Measurements from ENCODE around the gene NRXN3.

DNA sequence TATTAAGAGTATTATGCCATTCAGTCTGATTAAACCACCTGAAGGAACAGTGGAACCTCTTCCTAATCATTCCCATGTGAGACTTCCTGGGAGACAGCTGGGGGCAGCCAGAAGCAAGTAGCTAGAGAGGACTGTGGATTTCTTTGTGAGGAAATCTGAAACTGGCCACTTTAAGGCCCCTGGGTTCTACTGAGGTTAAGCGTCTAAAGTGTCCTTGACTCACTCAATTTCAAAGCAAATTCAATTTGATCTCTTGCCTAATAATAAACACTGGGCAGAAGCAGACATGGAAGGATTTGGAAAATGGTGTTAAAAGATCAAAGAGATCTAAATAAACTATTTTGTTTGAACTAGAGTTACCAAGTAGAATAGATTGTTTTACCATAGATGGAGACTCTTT lies 909.9 kb downstream of the NRXN3 start:
- TF ChIP-seq, protein P1, sequence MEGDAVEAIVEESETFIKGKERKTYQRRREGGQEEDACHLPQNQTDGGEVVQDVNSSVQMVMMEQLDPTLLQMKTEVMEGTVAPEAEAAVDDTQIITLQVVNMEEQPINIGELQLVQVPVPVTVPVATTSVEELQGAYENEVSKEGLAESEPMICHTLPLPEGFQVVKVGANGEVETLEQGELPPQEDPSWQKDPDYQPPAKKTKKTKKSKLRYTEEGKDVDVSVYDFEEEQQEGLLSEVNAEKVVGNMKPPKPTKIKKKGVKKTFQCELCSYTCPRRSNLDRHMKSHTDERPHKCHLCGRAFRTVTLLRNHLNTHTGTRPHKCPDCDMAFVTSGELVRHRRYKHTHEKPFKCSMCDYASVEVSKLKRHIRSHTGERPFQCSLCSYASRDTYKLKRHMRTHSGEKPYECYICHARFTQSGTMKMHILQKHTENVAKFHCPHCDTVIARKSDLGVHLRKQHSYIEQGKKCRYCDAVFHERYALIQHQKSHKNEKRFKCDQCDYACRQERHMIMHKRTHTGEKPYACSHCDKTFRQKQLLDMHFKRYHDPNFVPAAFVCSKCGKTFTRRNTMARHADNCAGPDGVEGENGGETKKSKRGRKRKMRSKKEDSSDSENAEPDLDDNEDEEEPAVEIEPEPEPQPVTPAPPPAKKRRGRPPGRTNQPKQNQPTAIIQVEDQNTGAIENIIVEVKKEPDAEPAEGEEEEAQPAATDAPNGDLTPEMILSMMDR (IDR thresholded peaks at IDR 0.05): no peak
- no peak for TF ChIP-seq POLR2A (IDR thresholded peaks at IDR 0.05)
